NB4 (cell line): ENCODE results near the gene UNC5B.

Source experiments
- CTCF ChIP-seq: IDR thresholded peaks from one replicate; pipeline ENCODE4 v1.5.1; 2012; ENCODE audit warnings: low read depth, low read length
- MAX ChIP-seq: IDR thresholded peaks from 2 replicates; pipeline ENCODE4 v1.6.1; 2011; ENCODE audit warnings: low read depth, low read length
- MYC ChIP-seq: IDR thresholded peaks from 2 replicates; pipeline ENCODE4 v1.6.1; 2011; ENCODE audit warnings: low read depth, low read length
- POLR2A ChIP-seq: IDR thresholded peaks from 2 replicates; pipeline ENCODE4 v1.6.1; 2011; ENCODE audit warnings: mild to moderate bottlenecking; ENCODE audit not compliant: insufficient read length; ENCODE audit errors: extremely low read depth

- no peak for TF ChIP-seq CTCF
- no peak for TF ChIP-seq POLR2A
- no peak for TF ChIP-seq MAX
- no peak for TF ChIP-seq MYC
These were observed 120.1 kb downstream of the UNC5B start for GRCh38 chr10:71332466-71332865.
